ENCODE results near the gene SMCHD1.

- TF ChIP-seq CTCF (IDR thresholded peaks at IDR 0.05) (no peak), POLR2A (IDR thresholded peaks at IDR 0.05) (no peak)
Measured at GRCh38 chr18:2672872-2673271, 17.3 kb downstream of the SMCHD1 start.

Measured in transverse colon (tissue), 3 donors.